ENCODE results near the gene CACNA2D2. TPM values are rescaled to one million over a fixed set of nuclear protein-coding genes. Genes with fewer than 3 reads are reported as not detected.

CACNA2D2 gene
- total and polyA plus RNA-seq, 4 donors, result 0.10 to 0.19 (median 0.15) TPM

DNA sequence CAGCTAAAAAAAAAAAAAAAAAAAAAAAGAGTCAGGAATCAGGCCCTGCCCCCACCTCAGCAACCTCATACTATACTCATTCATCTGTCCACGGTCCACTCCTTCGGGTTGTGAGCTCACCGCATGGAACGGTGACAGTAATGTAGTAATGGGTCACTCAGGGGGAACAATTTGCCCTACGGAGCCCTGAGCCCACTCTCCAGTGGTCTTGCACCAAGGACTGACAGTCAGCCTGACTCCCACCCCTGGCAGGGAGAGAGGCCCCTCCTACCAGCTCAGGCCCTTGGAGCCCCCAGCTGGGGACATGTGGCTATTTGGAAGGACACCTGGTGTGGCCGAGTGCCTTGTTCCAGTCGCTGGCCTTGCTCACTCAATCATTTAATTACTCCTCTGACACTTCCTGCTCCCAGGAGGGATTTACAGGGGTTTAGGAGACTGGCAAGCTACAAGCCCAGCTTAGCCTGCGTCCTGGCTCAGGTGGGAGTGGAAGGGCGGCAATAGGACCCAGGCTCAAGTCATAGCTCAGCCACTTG lies 19.9 kb upstream of the CACNA2D2 start:
- peaks cover 0 to 4% (median 0%) of the 10 kb centered on the region in 4 donors for H3K27me3 ChIP-seq (ENCODE audit: control insufficient read depth in 4 of 4, insufficient read depth in 4 of 4, low read length in 3 of 4)
- DNase-seq (ENCODE audit: low spot score), result no peak
- no peak overlapping the region for H3K27ac ChIP-seq (ENCODE audit: low read depth in 1 of 2, low read length in 2 of 2)
- H3K36me3 ChIP-seq (ENCODE audit: control insufficient read depth in 4 of 4, insufficient read depth in 3 of 4, low read depth in 1 of 4, low read length in 3 of 4), result no peaks in the 10 kb centered on the region
- no peak overlapping the region for H3K9ac ChIP-seq (ENCODE audit: low read depth in 1 of 2, low read length in 2 of 2)
- no peak overlapping the region for H3K4me3 ChIP-seq (ENCODE audit: low read depth in 1 of 3, low read length in 3 of 3)
- no peaks in the 10 kb centered on the region for H3K9me3 ChIP-seq (ENCODE audit: control insufficient read depth in 4 of 4, low read length in 3 of 4)
- WGBS, result 75% methylated on average over 9 of the region's 9 CpGs
- TF ChIP-seq TAF1 (conservative IDR thresholded peaks at IDR 0.05) (no peak), HNF4G (IDR thresholded peaks at IDR 0.05) (no peak), GABPA (IDR thresholded peaks at IDR 0.05 in 1 of 2, conservative IDR thresholded peaks at IDR 0.05 in 1 of 2) (no peak), SP1 (IDR thresholded peaks at IDR 0.05) (no peak), EGR1 (IDR thresholded peaks at IDR 0.05; ENCODE audit: low read depth in 2 of 2) (no peak), MAX (IDR thresholded peaks at IDR 0.05) (no peak), RAD21 (IDR thresholded peaks at IDR 0.05) (no peak), JUND (IDR thresholded peaks at IDR 0.05) (no peak), FOXA1 (IDR thresholded peaks at IDR 0.05) (no peak), CTCF (IDR thresholded peaks at IDR 0.05; ENCODE audit: low read depth, low read length, missing input control) (no peak), RXRA (IDR thresholded peaks at IDR 0.05) (no peak), FOXA2 (IDR thresholded peaks at IDR 0.05) (no peak)
- no peaks in the 10 kb centered on the region for H3K4me1 ChIP-seq (ENCODE audit: control insufficient read depth in 4 of 4, insufficient read depth in 4 of 4, low read length in 3 of 4)

- 67% methylated on average over 5 of the region's 5 CpGs for WGBS
- Histone ChIP-seq H3K27ac (ENCODE audit: low read depth in 1 of 2, low read length in 2 of 2) (no peak overlapping the region), H3K4me1 (ENCODE audit: control insufficient read depth in 4 of 4, insufficient read depth in 4 of 4, low read length in 3 of 4) (no peaks in the 10 kb centered on the region), H3K36me3 (ENCODE audit: control insufficient read depth in 4 of 4, insufficient read depth in 3 of 4, low read depth in 1 of 4, low read length in 3 of 4) (no peaks in the 10 kb centered on the region), H3K27me3 (ENCODE audit: control insufficient read depth in 4 of 4, insufficient read depth in 4 of 4, low read length in 3 of 4) (peaks cover 0 to 4% (median 0%) of the 10 kb centered on the region in 4 donors), H3K4me3 (ENCODE audit: low read depth in 1 of 3, low read length in 3 of 3) (no peak overlapping the region), H3K9me3 (ENCODE audit: control insufficient read depth in 4 of 4, low read length in 3 of 4) (no peaks in the 10 kb centered on the region), H3K9ac (ENCODE audit: low read depth in 1 of 2, low read length in 2 of 2) (no peak overlapping the region)
- DNase-seq (ENCODE audit: low spot score), result no peak
- TF ChIP-seq RAD21 (IDR thresholded peaks at IDR 0.05), result no peak
- TF ChIP-seq NR2F2 (IDR thresholded peaks at IDR 0.05), result no peak
- TF ChIP-seq YY1 (IDR thresholded peaks at IDR 0.05), result no peak
- no peak for TF ChIP-seq HNF4A (conservative IDR thresholded peaks at IDR 0.05)
- TF ChIP-seq MAX (IDR thresholded peaks at IDR 0.05), result no peak
- TF ChIP-seq CTCF (IDR thresholded peaks at IDR 0.05; ENCODE audit: low read depth, low read length, missing input control), result no peak
- no peak for TF ChIP-seq REST (IDR thresholded peaks at IDR 0.05)
Measured at GRCh38 chr3:50521572-50521971, 18.1 kb upstream of the CACNA2D2 start.

Data from liver (tissue), 9 donors.